Uterus (tissue), 2 donors: Measurements from ENCODE around the gene RGS7.

Source experiments
- POLR2A ChIP-seq, 2 donors: fragments of 450-650 bp; IDR thresholded peaks; one replicate each; pipeline ENCODE4 v1.6.1; 2016; ENCODE audit warnings: antibody characterized with exemption in 2 of 2, mild to moderate bottlenecking in 1 of 2, moderate library complexity in 1 of 2
- TF ChIP-seq, protein P1 (sequence below), 4 experiments: fragments of 200-600 bp in 2 of 4; fragments of 450-650 bp in 2 of 4; sonication (generic) in 2 of 4; IDR thresholded peaks; one replicate each; pipeline ENCODE4 v1.5.1; 2016 to 2019; ENCODE audit warnings: antibody characterized with exemption in 4 of 4, mild to moderate bottlenecking in 2 of 4, moderate library complexity in 1 of 4

DNA sequence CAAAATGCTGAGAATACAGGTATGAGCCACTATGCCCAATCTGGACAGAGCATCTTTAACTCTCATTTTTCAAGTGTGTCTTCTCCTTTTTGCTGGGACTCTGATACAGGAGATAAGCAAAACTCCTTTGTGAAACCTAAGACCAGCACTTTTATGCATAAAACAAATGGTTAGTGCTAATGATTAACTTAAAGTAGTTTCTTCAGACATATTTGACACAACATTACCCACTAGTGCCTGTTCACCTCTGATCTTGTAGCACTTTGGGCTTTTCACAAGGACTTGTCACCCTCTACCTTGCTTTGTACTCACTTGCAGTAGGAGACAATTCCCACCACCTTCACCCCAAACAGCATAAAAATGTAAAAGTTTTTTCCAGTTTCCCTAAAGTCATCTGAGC, 216.3 kb downstream of the RGS7 start:
- TF ChIP-seq, protein P1, sequence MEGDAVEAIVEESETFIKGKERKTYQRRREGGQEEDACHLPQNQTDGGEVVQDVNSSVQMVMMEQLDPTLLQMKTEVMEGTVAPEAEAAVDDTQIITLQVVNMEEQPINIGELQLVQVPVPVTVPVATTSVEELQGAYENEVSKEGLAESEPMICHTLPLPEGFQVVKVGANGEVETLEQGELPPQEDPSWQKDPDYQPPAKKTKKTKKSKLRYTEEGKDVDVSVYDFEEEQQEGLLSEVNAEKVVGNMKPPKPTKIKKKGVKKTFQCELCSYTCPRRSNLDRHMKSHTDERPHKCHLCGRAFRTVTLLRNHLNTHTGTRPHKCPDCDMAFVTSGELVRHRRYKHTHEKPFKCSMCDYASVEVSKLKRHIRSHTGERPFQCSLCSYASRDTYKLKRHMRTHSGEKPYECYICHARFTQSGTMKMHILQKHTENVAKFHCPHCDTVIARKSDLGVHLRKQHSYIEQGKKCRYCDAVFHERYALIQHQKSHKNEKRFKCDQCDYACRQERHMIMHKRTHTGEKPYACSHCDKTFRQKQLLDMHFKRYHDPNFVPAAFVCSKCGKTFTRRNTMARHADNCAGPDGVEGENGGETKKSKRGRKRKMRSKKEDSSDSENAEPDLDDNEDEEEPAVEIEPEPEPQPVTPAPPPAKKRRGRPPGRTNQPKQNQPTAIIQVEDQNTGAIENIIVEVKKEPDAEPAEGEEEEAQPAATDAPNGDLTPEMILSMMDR (IDR thresholded peaks at IDR 0.05) = no peak
- no peak for TF ChIP-seq POLR2A (IDR thresholded peaks at IDR 0.05)
